GM19452 (cell line): ENCODE data around the gene CLEC4G.
"Not testable (repeated sequence)": the region's sequence is repeated elsewhere in the genome, so short reads cannot be mapped to it uniquely, and the experiment has no call there.

Experiments used
- ATAC-seq: cut with Tn5 transposase; IDR thresholded peaks from one replicate; pipeline ENCODE4 v1.9.1; 2021; ENCODE audit not compliant: unreplicated experiment

The CLEC4G gene

GRCh38 chr19:7746903-7747884 is 15.3 kb upstream of the CLEC4G start, which contains the start of gene CD209:
Gene CD209 (minus strand): TSS chr19:7747534. CDS start chr19:7747511, 23 bp downstream.
- no peak for ATAC-seq

- not testable (repeated sequence) for ATAC-seq
Measured at GRCh38 chr19:7746306-7746705, 14.4 kb upstream of the CLEC4G start.

- ATAC-seq = no peak
Measured at GRCh38 chr19:7744871-7745650, 13.2 kb upstream of the CLEC4G start.

GRCh38 chr19:7744199-7744786 is 12.4 kb upstream of the CLEC4G start:
- ATAC-seq = no peak

- ATAC-seq = peak; percentile 70
Measured at GRCh38 chr19:7743425-7743841, 11.5 kb upstream of the CLEC4G start.

- no peak for ATAC-seq
Measured at GRCh38 chr19:7742991-7743390, 11.1 kb upstream of the CLEC4G start.

- no peak for ATAC-seq
Measured at GRCh38 chr19:7742575-7742974, 10.7 kb upstream of the CLEC4G start.

- no peak for ATAC-seq
Measured at GRCh38 chr19:7740682-7741054, 8.8 kb upstream of the CLEC4G start.

GRCh38 chr19:7739801-7740681 is 8.1 kb upstream of the CLEC4G start:
- no peak for ATAC-seq

GRCh38 chr19:7739211-7739755 is 7.4 kb upstream of the CLEC4G start:
- ATAC-seq = no peak

- no peak for ATAC-seq
Measured at GRCh38 chr19:7738023-7738422, 6.1 kb upstream of the CLEC4G start.

GRCh38 chr19:7737215-7737614 is 5.3 kb upstream of the CLEC4G start:
- ATAC-seq = no peak

GRCh38 chr19:7736148-7736547 is 4.2 kb upstream of the CLEC4G start:
- ATAC-seq = no peak

- no peak for ATAC-seq
Measured at GRCh38 chr19:7734220-7735203, 2.6 kb upstream of the CLEC4G start.

- no peak for ATAC-seq
Measured at GRCh38 chr19:7733376-7733775, 1.5 kb upstream of the CLEC4G start.

GRCh38 chr19:7731615-7732014 is 295 bp downstream of the CLEC4G start:
- no peak for ATAC-seq

GRCh38 chr19:7731218-7731595 is 703 bp downstream of the CLEC4G start:
- ATAC-seq = no peak

GRCh38 chr19:7730286-7731217 is 1.4 kb downstream of the CLEC4G start:
- no peak for ATAC-seq
